Measurements from ENCODE around the gene TEPSIN.

DNA sequence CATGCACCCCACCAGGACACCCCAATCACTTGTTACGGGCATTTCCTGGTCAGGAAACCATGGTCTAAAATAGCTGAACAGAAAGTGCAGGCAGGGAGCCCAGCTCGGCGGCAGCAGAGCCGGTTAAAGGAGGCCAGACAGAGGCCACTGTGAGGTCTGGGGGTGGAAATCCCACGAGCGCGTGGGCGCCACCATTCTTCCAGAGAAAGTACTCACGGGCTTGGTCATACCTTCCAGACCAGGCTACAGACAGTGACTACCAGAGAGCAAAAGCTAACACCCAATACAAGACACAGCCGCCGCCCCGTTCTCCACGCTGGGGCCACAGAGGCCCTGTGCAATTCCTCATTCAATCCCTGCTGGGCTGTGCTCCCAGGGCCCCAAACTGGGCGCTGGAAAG lies 28.0 kb downstream of the TEPSIN start:
- no peak for TF ChIP-seq ESRRG (CRISPR knock-in tag; IDR thresholded peaks at IDR 0.05)
- no peak for TF ChIP-seq CSDC2 (CRISPR knock-in tag; IDR thresholded peaks at IDR 0.05)
- no peak for TF ChIP-seq ZFP3 (CRISPR knock-in tag; IDR thresholded peaks at IDR 0.05)
- no peak for TF ChIP-seq PATZ1 (CRISPR knock-in tag; IDR thresholded peaks at IDR 0.05; ENCODE audit: borderline replicate concordance)
- TF ChIP-seq OSR1 (CRISPR knock-in tag; IDR thresholded peaks at IDR 0.05): no peak
- TF ChIP-seq ARNTL (CRISPR knock-in tag; IDR thresholded peaks at IDR 0.05; ENCODE audit: borderline replicate concordance, low read depth): no peak
- TF ChIP-seq, protein P1, sequence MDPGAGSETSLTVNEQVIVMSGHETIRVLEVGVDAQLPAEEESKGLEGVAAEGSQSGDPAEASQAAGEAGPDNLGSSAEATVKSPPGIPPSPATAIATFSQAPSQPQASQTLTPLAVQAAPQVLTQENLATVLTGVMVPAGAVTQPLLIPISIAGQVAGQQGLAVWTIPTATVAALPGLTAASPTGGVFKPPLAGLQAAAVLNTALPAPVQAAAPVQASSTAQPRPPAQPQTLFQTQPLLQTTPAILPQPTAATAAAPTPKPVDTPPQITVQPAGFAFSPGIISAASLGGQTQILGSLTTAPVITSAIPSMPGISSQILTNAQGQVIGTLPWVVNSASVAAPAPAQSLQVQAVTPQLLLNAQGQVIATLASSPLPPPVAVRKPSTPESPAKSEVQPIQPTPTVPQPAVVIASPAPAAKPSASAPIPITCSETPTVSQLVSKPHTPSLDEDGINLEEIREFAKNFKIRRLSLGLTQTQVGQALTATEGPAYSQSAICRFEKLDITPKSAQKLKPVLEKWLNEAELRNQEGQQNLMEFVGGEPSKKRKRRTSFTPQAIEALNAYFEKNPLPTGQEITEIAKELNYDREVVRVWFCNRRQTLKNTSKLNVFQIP (CRISPR knock-in tag; IDR thresholded peaks at IDR 0.05; ENCODE audit: borderline replicate concordance, low read depth): no peak
- TF ChIP-seq ZFP30 (CRISPR knock-in tag; IDR thresholded peaks at IDR 0.05): no peak
- TF ChIP-seq CREB5 (CRISPR knock-in tag; IDR thresholded peaks at IDR 0.05; ENCODE audit: low read depth): no peak
- no peak for TF ChIP-seq ISL1 (CRISPR knock-in tag; IDR thresholded peaks at IDR 0.05)
- no peak for TF ChIP-seq CSRNP3 (CRISPR knock-in tag; IDR thresholded peaks at IDR 0.05)
- TF ChIP-seq RARB (CRISPR knock-in tag; IDR thresholded peaks at IDR 0.05): no peak
- no peak for TF ChIP-seq TCF4 (CRISPR knock-in tag; IDR thresholded peaks at IDR 0.05; ENCODE audit: borderline replicate concordance)

Measured in SK-N-SH treated with all-trans-retinoic acid at 6 μM for 48 hours (cell line).